Kidney capillary endothelial cell (primary cell): ENCODE measurements around the gene CHST11.
A peak's percentile ranks its signal among the peaks of the same experiment; 100 is the strongest.

Source experiments
- DNase-seq: peaks from one replicate; pipeline ENCODE4 v3.0.0-alpha.2; 2018; ENCODE audit warnings: low spot score

Gene CHST11

GRCh38 chr12:104460973-104461698, 4.4 kb downstream of the CHST11 start:
- no peak for DNase-seq

GRCh38 chr12:104462325-104462724, 5.6 kb downstream of the CHST11 start:
- DNase-seq = no peak

GRCh38 chr12:104462931-104463339, 6.2 kb downstream of the CHST11 start:
- DNase-seq = no peak

- no peak for DNase-seq
These were observed 6.6 kb downstream of the CHST11 start for GRCh38 chr12:104463368-104463767.

- no peak for DNase-seq
These were observed 8.2 kb downstream of the CHST11 start for GRCh38 chr12:104464899-104465298.

GRCh38 chr12:104466709-104467345, 10.1 kb downstream of the CHST11 start:
- DNase-seq = no peak

- DNase-seq = no peak
These were observed 10.6 kb downstream of the CHST11 start for GRCh38 chr12:104467346-104467837.

GRCh38 chr12:104468371-104468770, 11.6 kb downstream of the CHST11 start:
- no peak for DNase-seq

- no peak for DNase-seq
These were observed 12.3 kb downstream of the CHST11 start for GRCh38 chr12:104469066-104469465.

GRCh38 chr12:104469523-104469922, 12.8 kb downstream of the CHST11 start:
- no peak for DNase-seq

- DNase-seq = no peak
These were observed 13.8 kb downstream of the CHST11 start for GRCh38 chr12:104470521-104470920.

- DNase-seq = no peak
These were observed 14.6 kb downstream of the CHST11 start for GRCh38 chr12:104471336-104471735.

GRCh38 chr12:104472748-104473147, 16.0 kb downstream of the CHST11 start:
- no peak for DNase-seq

- DNase-seq = no peak
These were observed 16.7 kb downstream of the CHST11 start for GRCh38 chr12:104473374-104473983.

- no peak for DNase-seq
These were observed 18.5 kb downstream of the CHST11 start for GRCh38 chr12:104475271-104475670.

GRCh38 chr12:104477510-104478390, 21.0 kb downstream of the CHST11 start:
- peak; percentile 22 for DNase-seq

GRCh38 chr12:104478396-104479122, 21.8 kb downstream of the CHST11 start:
- DNase-seq = peak; percentile 44

GRCh38 chr12:104479123-104479662, 22.4 kb downstream of the CHST11 start:
- no peak for DNase-seq

GRCh38 chr12:104480012-104480411, 23.3 kb downstream of the CHST11 start:
- DNase-seq = no peak

GRCh38 chr12:104480826-104481440, 24.2 kb downstream of the CHST11 start:
- peak; percentile 81 for DNase-seq

- DNase-seq = no peak
These were observed 25.4 kb downstream of the CHST11 start for GRCh38 chr12:104482113-104482512.
